Gastroesophageal sphincter (tissue), 3 donors: ENCODE data around the gene BCAS3.

Source experiments
- CTCF ChIP-seq, 4 experiments: fragments of 200-600 bp in 2 of 4; fragments of 450-650 bp in 2 of 4; sonication (generic) in 1 of 4; IDR thresholded peaks; one replicate each; pipeline ENCODE4 v1.5.1; 2017 to 2019; ENCODE audit warnings: antibody characterized with exemption in 4 of 4, mild to moderate bottlenecking in 2 of 4, moderate library complexity in 2 of 4
- POLR2A ChIP-seq, 2 donors: fragments of 450-650 bp; IDR thresholded peaks; one replicate each; pipeline ENCODE4 v1.6.1; 2017; ENCODE audit warnings: antibody characterized with exemption in 2 of 2, mild to moderate bottlenecking in 2 of 2, moderate library complexity in 1 of 2

DNA sequence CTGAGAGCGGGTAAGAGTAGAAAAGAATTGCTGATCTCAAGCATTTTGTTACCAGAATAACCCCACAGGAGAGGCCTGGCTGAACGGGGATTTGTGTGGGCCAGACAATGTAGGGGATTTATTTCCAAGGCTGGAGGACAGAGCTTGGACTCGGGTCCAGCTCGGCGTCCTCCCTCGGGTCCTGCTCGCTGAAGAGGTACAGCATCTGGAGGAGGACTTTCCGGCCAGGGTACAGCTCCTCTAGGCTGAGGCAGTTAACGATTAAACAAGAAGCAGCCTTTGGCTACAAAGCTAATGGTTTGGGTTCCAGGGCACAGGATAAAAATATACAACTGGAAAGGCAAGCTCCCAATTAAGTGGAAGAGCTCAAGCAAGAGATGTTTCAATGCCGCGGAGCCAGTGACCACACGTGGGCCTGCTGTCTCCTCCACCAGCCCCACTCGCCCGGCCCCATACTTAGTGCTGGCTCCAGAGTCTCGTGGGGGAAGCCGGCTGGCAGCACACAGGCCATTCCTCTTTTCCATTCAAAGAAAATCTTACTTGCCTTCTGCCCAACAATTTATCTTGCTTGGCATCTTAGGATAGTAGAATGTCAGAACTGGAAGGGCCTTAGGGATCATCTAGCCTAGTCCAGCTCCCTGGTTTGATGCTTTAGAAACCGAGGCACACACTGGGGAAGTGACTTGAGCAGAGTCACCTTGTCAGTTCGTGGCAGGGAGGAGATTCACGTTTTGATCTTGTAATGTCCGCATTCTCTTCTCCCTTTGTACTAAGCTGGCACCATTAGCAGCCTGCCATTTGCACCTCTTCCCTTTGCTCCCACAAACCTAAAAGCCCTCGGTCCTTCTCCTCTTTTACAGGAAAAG, 636.0 kb downstream of the BCAS3 start:
- no peak for TF ChIP-seq CTCF (IDR thresholded peaks at IDR 0.05)
- no peak for TF ChIP-seq POLR2A (IDR thresholded peaks at IDR 0.05)
